GM23338 (cell line): ENCODE measurements around the gene BEND6. TPM values are rescaled to one million over a fixed set of nuclear protein-coding genes. Genes with fewer than 3 reads are reported as not detected.
A peak's percentile ranks its signal among the peaks of the same experiment; 100 is the strongest.

ENCODE experiments used
- ATAC-seq: fragments of 200-7000 bp; cut with Tn5 transposase; 3 replicates; pipeline ENCODE4 v1.9.1; 2020
- DNase-seq: peaks from one replicate; pipeline ENCODE4 v3.0.0-alpha.2; 2015; ENCODE audit warnings: low spot score
- H2AFZ ChIP-seq: fragments of 200-600 bp; sonication (generic); 2 replicates; pipeline ENCODE4 v1.8.0; 2016; ENCODE audit warnings: antibody characterized with exemption, mild to moderate bottlenecking, moderate library complexity
- H3F3A ChIP-seq: fragments of 200-600 bp; sonication (generic); replicated peaks from 2 replicates; pipeline ENCODE4 v1.8.0; 2017; ENCODE audit warnings: antibody characterized with exemption, mixed run types, low read depth
- H3K27ac ChIP-seq: fragments of 200-600 bp; sonication (generic); 2 replicates; pipeline ENCODE4 v1.6.1; 2016; ENCODE audit warnings: low read depth
- H3K27me3 ChIP-seq: fragments of 200-600 bp; sonication (generic); 2 replicates; pipeline ENCODE4 v1.8.0; 2016; ENCODE audit warnings: mild to moderate bottlenecking, mixed run types, moderate library complexity; ENCODE audit not compliant: insufficient read depth
- H3K36me3 ChIP-seq: fragments of 200-600 bp; sonication (generic); 2 replicates; pipeline ENCODE4 v1.8.0; 2016; ENCODE audit warnings: mild to moderate bottlenecking; ENCODE audit not compliant: insufficient read depth
- H3K4me1 ChIP-seq: fragments of 200-600 bp; sonication (generic); 2 replicates; pipeline ENCODE4 v1.8.0; 2016; ENCODE audit warnings: mild to moderate bottlenecking, moderate library complexity; ENCODE audit not compliant: insufficient read depth
- H3K4me2 ChIP-seq: fragments of 200-600 bp; sonication (generic); 2 replicates; pipeline ENCODE4 v1.7.1; 2017; ENCODE audit warnings: mixed run types
- H3K4me3 ChIP-seq: fragments of 200-600 bp; sonication (generic); 2 replicates; pipeline ENCODE4 v1.6.1; 2016; ENCODE audit warnings: mixed run types
- H3K79me2 ChIP-seq: fragments of 200-600 bp; sonication (generic); replicated peaks from 2 replicates; pipeline ENCODE4 v1.8.0; 2017; ENCODE audit warnings: mild to moderate bottlenecking; ENCODE audit not compliant: insufficient read depth
- H3K9me2 ChIP-seq: fragments of 200-600 bp; sonication (generic); 2 replicates; pipeline ENCODE4 v1.8.0; 2017; ENCODE audit not compliant: insufficient read depth
- H4K20me1 ChIP-seq: fragments of 200-600 bp; sonication (generic); replicated peaks from 2 replicates; pipeline ENCODE4 v1.8.0; 2017; ENCODE audit warnings: mild to moderate bottlenecking; ENCODE audit not compliant: insufficient read depth
- H3K27ac Mint-ChIP-seq: 2 replicates; pipeline ENCODE4 v1.8.0; 2020; ENCODE audit warnings: inconsistent platforms, mild to moderate bottlenecking, moderate library complexity, mixed read lengths
- H3K27me3 Mint-ChIP-seq: 3 replicates; pipeline ENCODE4 v1.8.0; 2022; ENCODE audit warnings: low read depth, mild to moderate bottlenecking, moderate library complexity, mixed read lengths, inconsistent platforms; ENCODE audit not compliant: insufficient read depth, poor library complexity
- H3K36me3 Mint-ChIP-seq: 3 replicates; pipeline ENCODE4 v1.8.0; 2021; ENCODE audit warnings: low read depth, mild to moderate bottlenecking, inconsistent platforms, moderate library complexity, mixed read lengths
- H3K4me1 Mint-ChIP-seq: 3 replicates; pipeline ENCODE4 v1.8.0; 2020; ENCODE audit warnings: mild to moderate bottlenecking, inconsistent platforms, mixed read lengths
- H3K4me3 Mint-ChIP-seq: 3 replicates; pipeline ENCODE4 v1.8.0; 2021; ENCODE audit warnings: moderate library complexity, mild to moderate bottlenecking, inconsistent platforms, mixed read lengths
- H3K9me3 Mint-ChIP-seq: 3 replicates; pipeline ENCODE4 v1.8.0; 2020; ENCODE audit warnings: moderate library complexity, mild to moderate bottlenecking, inconsistent platforms, mixed read lengths
- CREB1 ChIP-seq: fragments of 250-450 bp; sonication (Bioruptor Pico); IDR thresholded peaks from 2 replicates; pipeline ENCODE4 v1.5.0; 2020; ENCODE audit warnings: low read depth, mild to moderate bottlenecking, moderate library complexity
- ETS1 ChIP-seq: IDR thresholded peaks from 2 replicates; pipeline ENCODE4 v1.6.1; 2016; ENCODE audit warnings: antibody characterized with exemption
- EZH2phosphoT487 ChIP-seq: fragments of 200-600 bp; sonication (generic); IDR thresholded peaks from one replicate; pipeline ENCODE4 v1.8.1; 2018; ENCODE audit warnings: antibody characterized with exemption; ENCODE audit not compliant: unreplicated experiment
- JUNB ChIP-seq: IDR thresholded peaks from one replicate; pipeline ENCODE4 v1.6.1; 2016; ENCODE audit warnings: antibody characterized with exemption; ENCODE audit not compliant: unreplicated experiment
- NANOG ChIP-seq: IDR thresholded peaks from 2 replicates; pipeline ENCODE4 v1.6.1; 2016; ENCODE audit warnings: antibody characterized with exemption, borderline replicate concordance
- STAT1 ChIP-seq: IDR thresholded peaks from one replicate; pipeline ENCODE4 v1.6.1; 2016; ENCODE audit warnings: antibody characterized with exemption; ENCODE audit not compliant: unreplicated experiment
- ZNF331 ChIP-seq: fragments of 250-450 bp; sonication (Bioruptor Pico); IDR thresholded peaks from 2 replicates; pipeline ENCODE4 v1.5.0; 2020; ENCODE audit warnings: low read depth, mild to moderate bottlenecking, moderate library complexity
- polyA plus RNA-seq: library from polyadenylated mRNA; unstranded; fragments of >200 nt; fragmentation: Nextera tagmentation; extraction: Ambion mirVana; gene quantifications from 2 replicates; pipeline ENCODE4 v1.2.1, GENCODE V29; 2016
- total RNA-seq: library from RNA; depleted of rRNA; stranded (reverse); fragments of >200 nt; shearing (Covaris generic); gene quantifications from 2 replicates; pipeline ENCODE4 v1.2.3, GENCODE V29; 2014
- TF ChIP-seq, protein P1 (sequence below), 2 experiments: fragments of 200-600 bp in 1 of 2; sonication (generic) in 1 of 2; conservative IDR thresholded peaks; 2 replicates each; pipeline versions ENCODE4 v1.5.1 to v1.6.1; 2016 to 2017; ENCODE audit warnings: antibody characterized with exemption in 2 of 2, low read depth in 2 of 2, mild to moderate bottlenecking in 2 of 2, moderate library complexity in 1 of 2
- TF ChIP-seq, protein P2 (sequence below): IDR thresholded peaks from one replicate; pipeline ENCODE4 v1.6.1; 2018; ENCODE audit warnings: antibody characterized with exemption; ENCODE audit not compliant: unreplicated experiment

Gene BEND6
- total and polyA plus RNA-seq, 2 experiments from 2014 or later = 6.0 to 6.7 TPM

DNA sequence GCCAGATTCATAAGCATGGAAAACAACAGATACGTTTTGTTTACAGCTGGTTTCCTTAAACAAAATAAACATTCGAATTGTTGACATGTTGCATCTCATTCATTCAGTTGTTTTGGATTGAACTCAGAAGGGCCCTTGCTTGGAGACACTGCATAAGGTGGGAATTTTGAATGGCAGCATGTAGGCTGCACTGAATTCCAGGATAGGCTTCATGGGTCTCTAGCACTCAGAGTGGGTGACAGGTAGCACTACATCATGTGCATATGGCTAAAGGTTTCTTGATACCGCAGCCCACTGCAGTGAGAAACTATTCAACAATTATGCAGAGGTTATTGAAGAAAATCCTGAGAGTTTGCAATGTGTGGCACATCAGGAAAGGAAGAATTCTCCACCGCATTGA is 1.6 kb downstream of the BEND6 start:
- no peaks in the 10 kb centered on the region for H3K9me3 Mint-ChIP-seq
- Histone ChIP-seq H3K4me2 (peak overlapping the region; percentile 86), H3K27me3 (peaks cover 26% of the 10 kb centered on the region), H3F3A (peaks cover 15% of the 10 kb centered on the region; the same call in 1 of the 2 replicates), H3K79me2 (peaks cover 17% of the 10 kb centered on the region), H4K20me1 (no peaks in the 10 kb centered on the region; the same call in 1 of the 2 replicates), H3K4me3 (peak overlapping the region; percentile 94; the same call in 1 of the 2 replicates), H3K9me2 (no peaks in the 10 kb centered on the region), H2AFZ (no peak overlapping the region), H3K4me1 (peaks cover 16% of the 10 kb centered on the region), H3K36me3 (no peaks in the 10 kb centered on the region), H3K27ac (no peak overlapping the region)
- no peak for ATAC-seq
- H3K4me3 Mint-ChIP-seq = peak overlapping the region; percentile 85
- peak; percentile 17 for DNase-seq
- peaks cover 19% of the 10 kb centered on the region for H3K27me3 Mint-ChIP-seq
- TF ChIP-seq ETS1 (no peak), EZH2phosphoT487 (no peak), CREB1 (CRISPR knock-in tag) (no peak), JUNB (no peak), ZNF331 (CRISPR knock-in tag) (no peak), STAT1 (no peak)
- TF ChIP-seq, protein P1, sequence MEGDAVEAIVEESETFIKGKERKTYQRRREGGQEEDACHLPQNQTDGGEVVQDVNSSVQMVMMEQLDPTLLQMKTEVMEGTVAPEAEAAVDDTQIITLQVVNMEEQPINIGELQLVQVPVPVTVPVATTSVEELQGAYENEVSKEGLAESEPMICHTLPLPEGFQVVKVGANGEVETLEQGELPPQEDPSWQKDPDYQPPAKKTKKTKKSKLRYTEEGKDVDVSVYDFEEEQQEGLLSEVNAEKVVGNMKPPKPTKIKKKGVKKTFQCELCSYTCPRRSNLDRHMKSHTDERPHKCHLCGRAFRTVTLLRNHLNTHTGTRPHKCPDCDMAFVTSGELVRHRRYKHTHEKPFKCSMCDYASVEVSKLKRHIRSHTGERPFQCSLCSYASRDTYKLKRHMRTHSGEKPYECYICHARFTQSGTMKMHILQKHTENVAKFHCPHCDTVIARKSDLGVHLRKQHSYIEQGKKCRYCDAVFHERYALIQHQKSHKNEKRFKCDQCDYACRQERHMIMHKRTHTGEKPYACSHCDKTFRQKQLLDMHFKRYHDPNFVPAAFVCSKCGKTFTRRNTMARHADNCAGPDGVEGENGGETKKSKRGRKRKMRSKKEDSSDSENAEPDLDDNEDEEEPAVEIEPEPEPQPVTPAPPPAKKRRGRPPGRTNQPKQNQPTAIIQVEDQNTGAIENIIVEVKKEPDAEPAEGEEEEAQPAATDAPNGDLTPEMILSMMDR (conservative IDR thresholded peaks at IDR 0.05; ENCODE audit: low read depth in 2 of 2) = no peak
- H3K4me1 Mint-ChIP-seq = peaks cover 10% of the 10 kb centered on the region; the same call in 2 of the 3 replicates
- H3K27ac Mint-ChIP-seq = no peak overlapping the region
- peaks cover 19% of the 10 kb centered on the region; the same call in 2 of the 3 replicates for H3K36me3 Mint-ChIP-seq

DNA sequence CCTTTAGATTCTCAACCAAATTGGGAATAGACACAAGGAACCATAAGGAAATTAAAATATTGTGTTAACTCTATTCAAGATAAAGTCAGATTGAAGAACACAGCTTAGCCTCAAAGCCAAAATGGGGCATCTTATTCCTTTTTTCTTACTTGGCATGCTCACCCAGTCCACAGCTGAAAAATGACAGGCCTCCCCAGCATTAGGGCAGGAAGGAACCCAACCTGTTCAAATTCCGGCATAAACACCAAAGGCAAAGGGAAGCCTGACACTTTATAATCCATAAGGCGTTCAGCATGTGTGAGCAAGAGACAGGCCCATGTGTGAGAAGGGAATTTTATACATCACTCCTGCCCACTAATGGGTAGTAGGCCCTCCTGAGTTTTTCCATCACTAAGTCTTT is 2.9 kb downstream of the BEND6 start:
- Mint-ChIP-seq H3K27ac (no peak overlapping the region), H3K9me3 (no peaks in the 10 kb centered on the region), H3K4me1 (peaks cover 11% of the 10 kb centered on the region; the same call in 2 of the 3 replicates), H3K36me3 (peaks cover 8% of the 10 kb centered on the region; the same call in 2 of the 3 replicates), H3K27me3 (peaks cover 17% of the 10 kb centered on the region), H3K4me3 (no peak overlapping the region)
- peaks cover 15% of the 10 kb centered on the region; the same call in 1 of the 2 replicates for H3F3A ChIP-seq
- DNase-seq = no peak
- H3K79me2 ChIP-seq = peaks cover 5% of the 10 kb centered on the region
- TF ChIP-seq, protein P2, sequence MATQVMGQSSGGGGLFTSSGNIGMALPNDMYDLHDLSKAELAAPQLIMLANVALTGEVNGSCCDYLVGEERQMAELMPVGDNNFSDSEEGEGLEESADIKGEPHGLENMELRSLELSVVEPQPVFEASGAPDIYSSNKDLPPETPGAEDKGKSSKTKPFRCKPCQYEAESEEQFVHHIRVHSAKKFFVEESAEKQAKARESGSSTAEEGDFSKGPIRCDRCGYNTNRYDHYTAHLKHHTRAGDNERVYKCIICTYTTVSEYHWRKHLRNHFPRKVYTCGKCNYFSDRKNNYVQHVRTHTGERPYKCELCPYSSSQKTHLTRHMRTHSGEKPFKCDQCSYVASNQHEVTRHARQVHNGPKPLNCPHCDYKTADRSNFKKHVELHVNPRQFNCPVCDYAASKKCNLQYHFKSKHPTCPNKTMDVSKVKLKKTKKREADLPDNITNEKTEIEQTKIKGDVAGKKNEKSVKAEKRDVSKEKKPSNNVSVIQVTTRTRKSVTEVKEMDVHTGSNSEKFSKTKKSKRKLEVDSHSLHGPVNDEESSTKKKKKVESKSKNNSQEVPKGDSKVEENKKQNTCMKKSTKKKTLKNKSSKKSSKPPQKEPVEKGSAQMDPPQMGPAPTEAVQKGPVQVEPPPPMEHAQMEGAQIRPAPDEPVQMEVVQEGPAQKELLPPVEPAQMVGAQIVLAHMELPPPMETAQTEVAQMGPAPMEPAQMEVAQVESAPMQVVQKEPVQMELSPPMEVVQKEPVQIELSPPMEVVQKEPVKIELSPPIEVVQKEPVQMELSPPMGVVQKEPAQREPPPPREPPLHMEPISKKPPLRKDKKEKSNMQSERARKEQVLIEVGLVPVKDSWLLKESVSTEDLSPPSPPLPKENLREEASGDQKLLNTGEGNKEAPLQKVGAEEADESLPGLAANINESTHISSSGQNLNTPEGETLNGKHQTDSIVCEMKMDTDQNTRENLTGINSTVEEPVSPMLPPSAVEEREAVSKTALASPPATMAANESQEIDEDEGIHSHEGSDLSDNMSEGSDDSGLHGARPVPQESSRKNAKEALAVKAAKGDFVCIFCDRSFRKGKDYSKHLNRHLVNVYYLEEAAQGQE = no peak
- TF ChIP-seq, protein P1 (conservative IDR thresholded peaks at IDR 0.05; ENCODE audit: low read depth in 2 of 2) = no peak
- TF ChIP-seq NANOG = no peak
- no peaks in the 10 kb centered on the region for H3K9me2 ChIP-seq
- peaks cover 13% of the 10 kb centered on the region for H3K4me1 ChIP-seq
- H4K20me1 ChIP-seq = no peaks in the 10 kb centered on the region; the same call in 1 of the 2 replicates
- H3K36me3 ChIP-seq = no peaks in the 10 kb centered on the region
- H3K27ac ChIP-seq = no peak overlapping the region
- no peak overlapping the region for H3K4me3 ChIP-seq
- H2AFZ ChIP-seq = no peak overlapping the region
- peaks cover 20% of the 10 kb centered on the region for H3K27me3 ChIP-seq
- no peak overlapping the region for H3K4me2 ChIP-seq
- no peak for ATAC-seq
